Measurements from ENCODE around the gene RNF31. TPM values are rescaled to one million over a fixed set of nuclear protein-coding genes. Genes with fewer than 3 reads are reported as not detected.
"Not testable (repeated sequence)": the region's sequence is repeated elsewhere in the genome, so short reads cannot be mapped to it uniquely, and the experiment has no call there.

Gene RNF31
- total RNA-seq, 1 experiment from 2014 or later = 75.0 TPM

DNA sequence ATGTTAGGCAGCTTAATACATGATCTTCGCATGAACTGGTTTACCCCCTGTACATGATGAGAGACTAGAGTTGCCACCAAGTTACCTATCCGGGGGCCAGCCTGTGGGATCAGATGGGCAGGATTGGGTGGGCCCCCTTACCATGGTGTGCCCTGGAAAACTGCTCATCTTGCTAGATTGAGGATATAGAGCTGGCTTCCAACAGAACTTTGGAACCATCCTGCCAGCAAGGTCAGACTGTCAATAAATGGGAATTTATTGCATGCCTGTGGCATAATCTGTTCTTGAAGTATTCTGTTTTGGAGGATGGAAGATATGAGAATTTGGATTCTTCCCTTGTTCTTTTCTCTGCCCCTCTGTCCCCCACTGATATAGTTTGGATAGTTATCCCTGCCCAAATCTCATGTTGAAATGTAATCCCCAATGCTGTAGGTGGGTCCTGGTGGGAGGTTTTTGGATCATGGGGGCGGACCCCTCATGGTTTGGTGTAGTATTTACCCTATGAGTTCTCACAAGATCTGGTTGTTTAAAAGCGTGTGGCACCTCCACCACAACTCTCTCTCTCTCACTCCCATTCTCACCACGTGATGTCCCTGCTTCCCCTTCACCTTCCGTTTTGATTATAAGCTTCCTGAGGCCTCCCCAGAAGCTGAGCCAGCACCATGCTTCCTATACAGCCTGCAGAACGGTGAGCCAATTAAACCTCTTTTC, 51.7 kb downstream of the RNF31 start:
- no peaks in the 10 kb centered on the region; the same call in none of the 2 replicates for H3K36me3 ChIP-seq (replicated peaks; ENCODE audit: control insufficient read depth, insufficient read depth, low read length)
- no peak for DNase-seq
- H3K27me3 ChIP-seq (ENCODE audit: control insufficient read depth, insufficient read depth, low read length) = no peaks in the 10 kb centered on the region
- H3K4me3 ChIP-seq (ENCODE audit: insufficient read depth, low read depth, low read length) = no peak overlapping the region

DNA sequence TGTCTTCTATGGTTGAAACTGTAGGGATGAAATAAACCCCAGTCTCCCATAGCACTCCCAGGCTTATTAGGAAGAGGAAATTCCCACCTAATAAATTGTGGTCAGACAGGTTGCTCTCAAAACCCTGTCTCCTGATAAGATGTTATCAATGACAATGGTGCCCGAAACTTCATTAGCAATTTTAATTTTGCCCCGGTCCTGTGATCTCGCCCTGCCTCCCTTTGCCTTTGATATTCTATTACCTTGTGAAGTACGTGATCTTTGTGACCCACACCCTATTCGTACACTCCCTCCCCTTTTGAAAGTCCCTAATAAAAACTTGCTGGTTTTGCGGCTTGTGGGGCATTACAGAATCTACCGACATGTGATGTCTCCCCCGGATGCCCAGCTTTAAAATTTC, 55.2 kb downstream of the RNF31 start:
- not testable (repeated sequence) for H3K4me3 ChIP-seq (ENCODE audit: insufficient read depth, low read depth, low read length); DNase-seq; H3K27me3 ChIP-seq (ENCODE audit: control insufficient read depth, insufficient read depth, low read length); H3K36me3 ChIP-seq (replicated peaks; ENCODE audit: control insufficient read depth, insufficient read depth, low read length)

DNA sequence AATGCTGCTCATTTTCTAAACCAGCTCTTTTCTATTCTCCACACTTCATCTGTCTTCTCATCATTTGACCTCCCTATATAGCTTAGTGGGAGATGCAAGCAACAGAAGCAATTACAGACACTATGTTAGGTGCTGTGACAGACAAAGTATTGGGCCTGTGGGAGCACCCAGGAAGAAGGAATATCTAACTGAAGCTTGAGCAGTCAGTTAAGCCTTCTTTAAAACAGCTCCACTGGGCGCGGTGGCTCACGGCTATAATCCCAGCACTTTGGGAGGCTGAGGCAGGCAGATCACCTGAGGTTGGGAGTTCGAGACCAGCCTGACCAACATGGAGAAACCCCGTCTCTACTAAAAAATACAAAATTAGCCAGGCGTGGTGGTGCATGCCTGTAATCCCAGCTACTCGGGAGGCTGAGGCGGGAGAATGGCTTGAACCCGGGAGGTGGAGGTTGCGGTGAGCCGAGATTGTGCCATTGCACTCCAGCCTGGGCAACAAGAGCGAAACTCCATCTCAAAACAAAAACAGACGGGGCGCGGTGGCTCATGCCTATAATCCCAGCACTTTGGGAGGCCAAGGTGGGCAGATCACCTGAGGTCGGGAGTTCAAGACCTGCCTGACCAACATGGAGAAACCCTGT, 56.1 kb downstream of the RNF31 start:
- DNase-seq; H3K27me3 ChIP-seq (ENCODE audit: control insufficient read depth, insufficient read depth, low read length); H3K4me3 ChIP-seq (ENCODE audit: insufficient read depth, low read depth, low read length); H3K36me3 ChIP-seq (replicated peaks; ENCODE audit: control insufficient read depth, insufficient read depth, low read length): not testable (repeated sequence)

- peak; percentile 16 for DNase-seq
- Histone ChIP-seq H3K4me3 (ENCODE audit: insufficient read depth, low read depth, low read length) (no peak overlapping the region), H3K36me3 (replicated peaks; ENCODE audit: control insufficient read depth, insufficient read depth, low read length) (peaks cover 15% of the 10 kb centered on the region), H3K27me3 (ENCODE audit: control insufficient read depth, insufficient read depth, low read length) (no peaks in the 10 kb centered on the region)
Measured at GRCh38 chr14:24204163-24205146, 57.2 kb downstream of the RNF31 start.

DNA sequence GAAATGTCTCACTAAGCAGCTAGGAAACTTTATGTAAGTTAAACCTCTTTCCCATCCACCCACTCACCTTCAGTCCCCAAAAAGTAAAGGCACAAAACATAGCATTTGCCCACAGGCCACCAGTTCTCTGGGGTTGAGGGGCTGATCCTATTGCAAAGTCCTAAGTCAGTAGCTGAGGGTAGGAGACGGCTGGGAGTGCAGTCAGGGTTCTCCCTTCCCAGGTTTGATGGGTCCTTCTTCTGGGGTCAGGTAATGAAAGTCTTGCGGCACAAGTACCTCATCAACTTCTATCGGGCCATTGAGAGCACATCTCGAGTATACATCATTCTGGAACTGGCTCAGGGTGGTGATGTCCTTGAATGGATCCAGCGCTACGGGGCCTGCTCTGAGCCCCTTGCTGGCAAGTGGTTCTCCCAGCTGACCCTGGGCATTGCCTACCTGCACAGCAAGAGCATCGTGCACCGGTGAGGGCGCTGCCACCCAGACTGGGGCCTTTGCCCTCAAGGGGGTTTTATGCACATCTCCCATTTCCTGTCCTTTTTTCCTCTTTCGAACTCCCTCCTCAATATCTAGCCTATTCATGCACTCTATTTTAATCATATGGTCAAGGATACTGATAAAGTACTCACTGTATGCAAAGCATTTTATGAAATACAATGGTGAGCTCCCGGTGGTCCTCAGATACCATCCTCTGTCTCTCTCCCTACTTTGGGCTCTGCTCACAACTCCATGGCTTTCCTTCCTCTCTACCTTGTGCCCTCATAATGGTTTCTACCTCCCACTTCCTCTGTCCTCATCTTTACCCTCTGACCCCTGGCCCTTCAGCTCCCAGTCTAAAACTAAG, 59.2 kb downstream of the RNF31 start:
- peak; percentile 7 for DNase-seq
- no peaks in the 10 kb centered on the region for H3K27me3 ChIP-seq (ENCODE audit: control insufficient read depth, insufficient read depth, low read length)
- no peak overlapping the region for H3K4me3 ChIP-seq (ENCODE audit: insufficient read depth, low read depth, low read length)
- peaks cover 23% of the 10 kb centered on the region for H3K36me3 ChIP-seq (replicated peaks; ENCODE audit: control insufficient read depth, insufficient read depth, low read length)

- Histone ChIP-seq H3K4me3 (ENCODE audit: insufficient read depth, low read depth, low read length) (no peak overlapping the region), H3K27me3 (ENCODE audit: control insufficient read depth, insufficient read depth, low read length) (no peaks in the 10 kb centered on the region), H3K36me3 (replicated peaks; ENCODE audit: control insufficient read depth, insufficient read depth, low read length) (peaks cover 23% of the 10 kb centered on the region)
- DNase-seq = no peak
Measured at GRCh38 chr14:24207104-24207551, 59.8 kb downstream of the RNF31 start.

GRCh38 chr14:24207625-24208024, 60.3 kb downstream of the RNF31 start:
- no peak overlapping the region for H3K4me3 ChIP-seq (ENCODE audit: insufficient read depth, low read depth, low read length)
- H3K27me3 ChIP-seq (ENCODE audit: control insufficient read depth, insufficient read depth, low read length) = no peaks in the 10 kb centered on the region
- DNase-seq = no peak
- H3K36me3 ChIP-seq (replicated peaks; ENCODE audit: control insufficient read depth, insufficient read depth, low read length) = peaks cover 23% of the 10 kb centered on the region

Other genes starting within 250 kb of the RNF31 start
- gene DHRS4, start 193.7 kb upstream of the RNF31 start, total RNA-seq (2014; rRNA removed; shearing (Covaris generic)) = 13.9 and 18.9 TPM in 2 replicates
- gene DHRS4L2, start 158.6 kb upstream of the RNF31 start, total RNA-seq (2014; rRNA removed; shearing (Covaris generic)) = 8.0 and 12.2 TPM in 2 replicates
- 2.3 and 6.5 TPM in 2 replicates for gene CARMIL3, start 95.5 kb upstream of the RNF31 start, total RNA-seq (2014; rRNA removed; shearing (Covaris generic))
- 0.04 TPM in 1 of 2 replicates, not detected in the other for gene CPNE6, start 75.9 kb upstream of the RNF31 start, total RNA-seq (2014; rRNA removed; shearing (Covaris generic))
- gene PCK2, start 53.2 kb upstream of the RNF31 start, total RNA-seq (2014; rRNA removed; shearing (Covaris generic)) = 73.7 and 80.1 TPM in 2 replicates
- gene DCAF11, start 32.7 kb upstream of the RNF31 start, total RNA-seq (2014; rRNA removed; shearing (Covaris generic)) = 70.4 and 90.1 TPM in 2 replicates
- 0.87 and 2.1 TPM in 2 replicates for gene NRL, start 32.5 kb upstream of the RNF31 start, total RNA-seq (2014; rRNA removed; shearing (Covaris generic))
- gene FITM1, start 16.8 kb upstream of the RNF31 start, total RNA-seq (2014; rRNA removed; shearing (Covaris generic)) = not detected in 2 replicates
- gene PSME1, start 11.3 kb upstream of the RNF31 start, total RNA-seq (2014; rRNA removed; shearing (Covaris generic)) = 46.9 and 49.3 TPM in 2 replicates
- 25.7 and 35.9 TPM in 2 replicates for gene EMC9, start 5.9 kb upstream of the RNF31 start, total RNA-seq (2014; rRNA removed; shearing (Covaris generic))
- gene PSME2, start 888 bp upstream of the RNF31 start, total RNA-seq (2014; rRNA removed; shearing (Covaris generic)) = 129 and 134 TPM in 2 replicates
- 8.1 and 11.2 TPM in 2 replicates for gene IRF9, start 13.8 kb downstream of the RNF31 start, total RNA-seq (2014; rRNA removed; shearing (Covaris generic))
- 5.6 and 5.9 TPM in 2 replicates for gene REC8, start 24.6 kb downstream of the RNF31 start, total RNA-seq (2014; rRNA removed; shearing (Covaris generic))
- 139 and 149 TPM in 2 replicates for gene IPO4, start 41.3 kb downstream of the RNF31 start, total RNA-seq (2014; rRNA removed; shearing (Covaris generic))
- gene TM9SF1, start 47.9 kb downstream of the RNF31 start, total RNA-seq (2014; rRNA removed; shearing (Covaris generic)) = 27.4 and 35.2 TPM in 2 replicates
- gene TSSK4, start 58.2 kb downstream of the RNF31 start, total RNA-seq (2014; rRNA removed; shearing (Covaris generic)) = not detected in 2 replicates
- 17.6 and 20.8 TPM in 2 replicates for gene CHMP4A, start 66.0 kb downstream of the RNF31 start, total RNA-seq (2014; rRNA removed; shearing (Covaris generic))
- gene MDP1, start 68.6 kb downstream of the RNF31 start, total RNA-seq (2014; rRNA removed; shearing (Covaris generic)) = 18.6 and 23.6 TPM in 2 replicates
- 195 and 203 TPM in 2 replicates for gene NEDD8, start 84.9 kb downstream of the RNF31 start, total RNA-seq (2014; rRNA removed; shearing (Covaris generic))
- 81.6 and 104 TPM in 2 replicates for gene GMPR2, start 85.4 kb downstream of the RNF31 start, total RNA-seq (2014; rRNA removed; shearing (Covaris generic))
- gene TINF2, start 95.1 kb downstream of the RNF31 start, total RNA-seq (2014; rRNA removed; shearing (Covaris generic)) = 46.9 and 52.2 TPM in 2 replicates
- 0.21 and 3.1 TPM in 2 replicates for gene TGM1, start 115.7 kb downstream of the RNF31 start, total RNA-seq (2014; rRNA removed; shearing (Covaris generic))
- gene RABGGTA, start 124.1 kb downstream of the RNF31 start, total RNA-seq (2014; rRNA removed; shearing (Covaris generic)) = 22.8 and 25.9 TPM in 2 replicates
- gene DHRS1, start 152.3 kb downstream of the RNF31 start, total RNA-seq (2014; rRNA removed; shearing (Covaris generic)) = 13.5 and 18.8 TPM in 2 replicates
- 27.2 and 32.4 TPM in 2 replicates for gene NOP9, start 152.4 kb downstream of the RNF31 start, total RNA-seq (2014; rRNA removed; shearing (Covaris generic))
- gene CIDEB, start 160.5 kb downstream of the RNF31 start, total RNA-seq (2014; rRNA removed; shearing (Covaris generic)) = 0.48 TPM in 1 of 2 replicates, not detected in the other
- 4.8 and 7.8 TPM in 2 replicates for gene LTB4R2, start 162.6 kb downstream of the RNF31 start, total RNA-seq (2014; rRNA removed; shearing (Covaris generic))
- 4.2 and 5.0 TPM in 2 replicates for gene LTB4R, start 164.0 kb downstream of the RNF31 start, total RNA-seq (2014; rRNA removed; shearing (Covaris generic))
- 0.17 TPM in 1 of 2 replicates, not detected in the other for gene ADCY4, start 187.6 kb downstream of the RNF31 start, total RNA-seq (2014; rRNA removed; shearing (Covaris generic))
- gene RIPK3, start 192.5 kb downstream of the RNF31 start, total RNA-seq (2014; rRNA removed; shearing (Covaris generic)) = not detected in 2 replicates
- 12.2 and 28.3 TPM in 2 replicates for gene NFATC4, start 220.7 kb downstream of the RNF31 start, total RNA-seq (2014; rRNA removed; shearing (Covaris generic))

All from H7 (cell line).